OCI-LY7 (cell line): ENCODE measurements around the gene ARL4A. TPM values are rescaled to one million over a fixed set of nuclear protein-coding genes. Genes with fewer than 3 reads are reported as not detected.
"Not testable (repeated sequence)": the region's sequence is repeated elsewhere in the genome, so short reads cannot be mapped to it uniquely, and the experiment has no call there.

Source experiments
- BruUV-seq: library from RNA; stranded (reverse); fragments of 400-500 nt; replicated peaks from 2 replicates; lab custom pipeline; 2021; lab: Mats Ljungman, UMichigan
- CTCF ChIA-PET: fragments of 300-600 bp; sonication (Branson Sonifier 250); formaldehyde crosslinking; loops from one replicate; lab custom pipeline; 2022; ENCODE audit warnings: antibody characterized with exemption; ENCODE audit not compliant: unreplicated experiment; lab: Charles Lee
- POLR2A ChIA-PET: fragments of 300-600 bp; sonication (Branson Sonifier 250); formaldehyde crosslinking; loops from one replicate; lab custom pipeline; 2022; ENCODE audit warnings: antibody characterized with exemption; lab: Charles Lee
- DNase-seq: peaks from one replicate; pipeline ENCODE4 v3.0.0-alpha.2; 2015; ENCODE audit warnings: low spot score
- H2AFZ ChIP-seq: fragments of 200-600 bp; sonication (generic), shearing (Covaris generic); 2 replicates; pipeline ENCODE4 v1.6.1; 2014; ENCODE audit warnings: mild to moderate bottlenecking, antibody characterized with exemption, low read length, moderate library complexity
- H3K27ac ChIP-seq: fragments of 200-600 bp; sonication (generic); 2 replicates; pipeline ENCODE4 v1.5.1; 2014; ENCODE audit warnings: mixed run types, low read depth, mild to moderate bottlenecking, moderate library complexity, low read length, inconsistent platforms; ENCODE audit not compliant: poor library complexity, severe bottlenecking
- H3K36me3 ChIP-seq: fragments of 200-600 bp; sonication (generic); 2 replicates; pipeline ENCODE4 v1.6.1; 2014; ENCODE audit warnings: mild to moderate bottlenecking, antibody characterized with exemption, low read length, moderate library complexity, mixed read lengths; ENCODE audit not compliant: insufficient read depth
- H3K4me1 ChIP-seq: fragments of 200-600 bp; sonication (generic); 2 replicates; pipeline ENCODE4 v1.5.1; 2014; ENCODE audit warnings: mild to moderate bottlenecking, low read length; ENCODE audit not compliant: insufficient read depth, poor library complexity, severe bottlenecking
- H3K4me2 ChIP-seq: fragments of 200-600 bp; sonication (generic); 2 replicates; pipeline ENCODE4 v1.6.1; 2014; ENCODE audit warnings: mild to moderate bottlenecking, low read length
- H3K4me3 ChIP-seq: fragments of 200-600 bp; sonication (generic); 2 replicates; pipeline ENCODE4 v1.5.1; 2014; ENCODE audit warnings: mild to moderate bottlenecking, low read depth, low read length; ENCODE audit not compliant: poor library complexity, severe bottlenecking
- H3K79me2 ChIP-seq: fragments of 200-600 bp; sonication (generic); 2 replicates; pipeline ENCODE4 v1.6.1; 2016; ENCODE audit warnings: low read depth, mild to moderate bottlenecking, low read length, moderate library complexity, mixed read lengths; ENCODE audit not compliant: insufficient read depth
- H3K9me2 ChIP-seq: fragments of 200-600 bp; sonication (generic); 2 replicates; pipeline ENCODE4 v1.6.1; 2016; ENCODE audit warnings: mild to moderate bottlenecking, low read length, mixed read lengths; ENCODE audit not compliant: insufficient read depth
- H3K9me3 ChIP-seq: fragments of 200-600 bp; sonication (generic); 2 replicates; pipeline ENCODE4 v1.6.1; 2014; ENCODE audit warnings: mild to moderate bottlenecking, mixed run types, low read length, mixed read lengths
- H4K20me1 ChIP-seq: fragments of 200-600 bp; sonication (generic); 2 replicates; pipeline ENCODE4 v1.6.1; 2014; ENCODE audit warnings: mild to moderate bottlenecking, antibody characterized with exemption, low read length, moderate library complexity, mixed read lengths; ENCODE audit not compliant: insufficient read depth
- CTCF ChIP-seq: fragments of 200-600 bp; sonication (generic); conservative IDR thresholded peaks from 2 replicates; pipeline ENCODE4 v1.5.1; 2014; ENCODE audit warnings: mild to moderate bottlenecking, antibody characterized with exemption, low read length, moderate library complexity, mixed read lengths
- EZH2phosphoT487 ChIP-seq: fragments of 200-600 bp; sonication (generic); IDR thresholded peaks from 2 replicates; pipeline ENCODE4 v1.6.1; 2018; ENCODE audit warnings: low read depth, borderline replicate concordance, mild to moderate bottlenecking, mixed run types, antibody characterized with exemption, low read length, moderate library complexity, mixed read lengths
- intact Hi-C: fragments of 100-400 bp; cut with micrococcal nuclease; formaldehyde crosslinking; loops from one replicate; pipeline ENCODE4 v1.10.0; 2022; ENCODE audit not compliant: unreplicated experiment
- total RNA-seq, 2 experiments: library from RNA; depleted of rRNA in 1 of 2; stranded (reverse); fragments of >200 nt in 1 of 2; shearing (Covaris generic) in 1 of 2; gene quantifications; 2 replicates each; pipeline ENCODE4 v1.2.3, GENCODE V29; 2014 to 2022

Gene ARL4A
- total RNA-seq, 2 experiments from 2014 or later: 5.5 to 10.1 TPM

GRCh38 chr7:12643644-12644043, 43.8 kb upstream of the ARL4A start:
- CTCF ChIA-PET: no interaction called here
- POLR2A ChIA-PET: no interaction called here
- intact Hi-C loops: no loop called here

GRCh38 chr7:12645212-12645611, 42.2 kb upstream of the ARL4A start:
- H3K27ac ChIP-seq, DNase-seq, H3K4me2 ChIP-seq, H2AFZ ChIP-seq, H3K9me3 ChIP-seq, BruUV-seq, H3K9me2 ChIP-seq, H3K4me3 ChIP-seq, intact Hi-C loops, CTCF ChIA-PET, H3K79me2 ChIP-seq, H4K20me1 ChIP-seq, H3K36me3 ChIP-seq, H3K4me1 ChIP-seq: not testable (repeated sequence)
- POLR2A ChIA-PET: interaction anchor here (0.6 kb wide), 1 partner anchor 150 kb away, joined by 3 read pairs; no protein-coding TSS in a partner anchor

More at GRCh38 chr7:12643644-12644043, 43.8 kb upstream of the ARL4A start:
- Histone ChIP-seq H3K4me1 (no peaks in the 10 kb centered on the region), H2AFZ (no peak overlapping the region), H3K79me2 (no peaks in the 10 kb centered on the region), H3K9me3 (no peaks in the 10 kb centered on the region), H3K4me3 (no peak overlapping the region), H3K36me3 (no peaks in the 10 kb centered on the region), H3K9me2 (no peaks in the 10 kb centered on the region), H3K4me2 (no peak overlapping the region), H3K27ac (no peak overlapping the region), H4K20me1 (no peaks in the 10 kb centered on the region)
- DNase-seq: no peak
- TF ChIP-seq CTCF (no peak), EZH2phosphoT487 (no peak)
- no TSS peak for BruUV-seq

- intact Hi-C loops: no loop called here
- Histone ChIP-seq H3K4me1 (no peaks in the 10 kb centered on the region), H3K36me3 (no peaks in the 10 kb centered on the region), H3K27ac (no peak overlapping the region), H2AFZ (no peak overlapping the region), H4K20me1 (no peaks in the 10 kb centered on the region), H3K4me2 (no peak overlapping the region), H3K79me2 (no peaks in the 10 kb centered on the region), H3K9me2 (no peaks in the 10 kb centered on the region), H3K9me3 (no peaks in the 10 kb centered on the region), H3K4me3 (no peak overlapping the region)
- ChIA-PET POLR2A (interaction anchor here (0.6 kb wide), 1 partner anchor 149 kb away, joined by 3 read pairs; no protein-coding TSS in a partner anchor), CTCF (interaction anchor here (0.5 kb wide), 1 partner anchor 57 kb away, joined by 3 read pairs; no protein-coding TSS in a partner anchor)
- no TSS peak for BruUV-seq
- DNase-seq: no peak
- no peak for TF ChIP-seq CTCF
- no peak for TF ChIP-seq EZH2phosphoT487
These were observed 41.3 kb upstream of the ARL4A start for GRCh38 chr7:12646139-12646538.
